ENCODE results near the gene SLC22A2.

Gene SLC22A2

DNA sequence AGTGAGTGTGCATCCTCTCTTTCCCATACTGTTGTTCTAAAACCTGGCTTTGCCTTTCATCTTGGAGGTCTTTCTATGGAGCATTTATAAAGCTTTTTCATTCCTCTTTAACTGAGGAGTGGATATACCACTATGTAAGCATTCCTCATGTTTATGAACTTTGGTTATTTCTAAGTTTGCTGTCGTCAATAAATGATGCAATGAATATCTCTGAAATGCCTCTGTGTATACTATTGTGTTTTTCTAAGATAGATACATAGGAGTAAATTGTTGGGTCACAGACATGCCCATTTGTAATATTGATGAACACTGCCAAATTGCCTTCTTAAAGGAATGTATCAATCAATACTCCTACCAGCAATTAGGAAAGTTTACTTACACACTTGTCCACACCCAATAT, 53.9 kb downstream of the SLC22A2 start:
- H3K27me3 ChIP-seq (ENCODE audit: control insufficient read depth, insufficient read depth, low read length): no peaks in the 10 kb centered on the region
- no peaks in the 10 kb centered on the region for H3K36me3 ChIP-seq (ENCODE audit: control insufficient read depth, insufficient read depth, low read length)
- no peak overlapping the region for H3K4me3 ChIP-seq (ENCODE audit: low read depth, low read length)
- peaks cover 21% of the 10 kb centered on the region for H3K9me3 ChIP-seq (ENCODE audit: control insufficient read depth, insufficient read depth, low read depth, low read length)
- no peak overlapping the region for H3K27ac ChIP-seq (ENCODE audit: low read depth, low read length)
- no peak overlapping the region for H3K9ac ChIP-seq (ENCODE audit: low read length)
- no peaks in the 10 kb centered on the region for H3K4me1 ChIP-seq (ENCODE audit: control insufficient read depth, insufficient read depth, low read length)

DNA sequence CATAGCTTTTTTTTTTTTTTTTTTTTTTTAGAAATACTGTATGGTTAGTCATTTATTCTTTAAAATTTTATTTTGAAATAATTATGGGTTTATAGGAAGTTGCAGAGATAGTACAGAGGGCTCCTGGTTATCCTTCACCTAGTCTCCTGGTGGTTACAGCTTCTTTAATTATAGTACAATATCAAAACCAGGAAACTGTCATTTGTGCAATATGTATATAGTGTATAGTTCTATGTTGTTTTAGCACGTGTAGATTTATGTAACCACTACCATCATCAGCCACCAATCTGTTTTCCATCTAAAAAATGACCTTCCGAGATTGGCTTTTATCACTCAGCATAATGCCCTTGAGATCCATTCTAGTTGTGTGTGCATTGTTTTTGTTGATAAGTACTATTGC, 54.7 kb downstream of the SLC22A2 start:
- peaks cover 21% of the 10 kb centered on the region for H3K9me3 ChIP-seq (ENCODE audit: control insufficient read depth, insufficient read depth, low read depth, low read length)
- H3K9ac ChIP-seq (ENCODE audit: low read length): no peak overlapping the region
- H3K4me3 ChIP-seq (ENCODE audit: low read depth, low read length): no peak overlapping the region
- no peaks in the 10 kb centered on the region for H3K36me3 ChIP-seq (ENCODE audit: control insufficient read depth, insufficient read depth, low read length)
- H3K4me1 ChIP-seq (ENCODE audit: control insufficient read depth, insufficient read depth, low read length): no peaks in the 10 kb centered on the region
- H3K27me3 ChIP-seq (ENCODE audit: control insufficient read depth, insufficient read depth, low read length): no peaks in the 10 kb centered on the region
- no peak overlapping the region for H3K27ac ChIP-seq (ENCODE audit: low read depth, low read length)

DNA sequence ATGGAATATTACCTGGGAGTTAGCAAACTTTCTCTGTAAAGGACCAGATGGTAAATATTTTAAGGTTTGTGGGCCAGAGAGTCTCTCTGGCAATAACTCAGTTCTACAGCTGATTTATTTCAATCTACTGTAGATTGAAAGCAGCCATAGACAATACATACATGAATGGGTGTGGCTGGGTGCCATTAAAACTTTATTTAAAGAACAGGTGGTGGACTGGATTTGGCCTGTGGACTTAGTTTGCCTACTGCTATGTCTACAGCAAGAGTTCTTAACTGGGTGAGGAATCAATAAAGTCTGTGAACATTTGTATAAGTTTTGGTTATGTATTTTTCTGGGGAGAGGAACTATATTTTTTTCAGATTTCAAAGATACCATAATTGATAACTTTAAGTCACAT, 55.1 kb downstream of the SLC22A2 start:
- Histone ChIP-seq H3K27me3 (ENCODE audit: control insufficient read depth, insufficient read depth, low read length) (no peaks in the 10 kb centered on the region), H3K27ac (ENCODE audit: low read depth, low read length) (no peak overlapping the region), H3K9ac (ENCODE audit: low read length) (no peak overlapping the region), H3K36me3 (ENCODE audit: control insufficient read depth, insufficient read depth, low read length) (no peaks in the 10 kb centered on the region), H3K4me3 (ENCODE audit: low read depth, low read length) (no peak overlapping the region), H3K4me1 (ENCODE audit: control insufficient read depth, insufficient read depth, low read length) (no peaks in the 10 kb centered on the region), H3K9me3 (ENCODE audit: control insufficient read depth, insufficient read depth, low read depth, low read length) (peaks cover 21% of the 10 kb centered on the region)

DNA sequence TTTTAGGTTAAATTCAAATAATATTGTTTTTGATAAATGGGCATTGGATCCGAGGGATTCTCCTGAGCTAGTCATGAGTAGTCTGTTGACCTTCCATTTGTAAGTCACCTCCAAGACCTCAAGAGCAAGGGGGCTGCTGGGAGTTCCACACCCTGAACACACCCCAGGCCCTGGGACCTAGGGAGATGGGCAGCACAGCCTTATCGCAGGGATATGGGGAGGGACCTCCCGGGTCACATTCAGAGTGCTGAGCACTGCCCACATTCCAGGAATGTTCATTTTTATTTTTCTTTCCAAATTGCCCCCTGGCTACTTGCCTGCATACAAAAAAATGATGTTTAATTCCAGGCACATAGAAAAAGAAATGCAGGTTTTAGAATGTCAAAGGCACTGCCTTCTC, 55.5 kb downstream of the SLC22A2 start:
- Histone ChIP-seq H3K9me3 (ENCODE audit: control insufficient read depth, insufficient read depth, low read depth, low read length) (peaks cover 20% of the 10 kb centered on the region), H3K9ac (ENCODE audit: low read length) (no peak overlapping the region), H3K4me3 (ENCODE audit: low read depth, low read length) (no peak overlapping the region), H3K4me1 (ENCODE audit: control insufficient read depth, insufficient read depth, low read length) (no peaks in the 10 kb centered on the region), H3K27me3 (ENCODE audit: control insufficient read depth, insufficient read depth, low read length) (no peaks in the 10 kb centered on the region), H3K27ac (ENCODE audit: low read depth, low read length) (no peak overlapping the region), H3K36me3 (ENCODE audit: control insufficient read depth, insufficient read depth, low read length) (no peaks in the 10 kb centered on the region)

- H3K27me3 ChIP-seq (ENCODE audit: control insufficient read depth, insufficient read depth, low read length): no peaks in the 10 kb centered on the region
- no peak overlapping the region for H3K9ac ChIP-seq (ENCODE audit: low read length)
- H3K4me1 ChIP-seq (ENCODE audit: control insufficient read depth, insufficient read depth, low read length): no peaks in the 10 kb centered on the region
- no peaks in the 10 kb centered on the region for H3K36me3 ChIP-seq (ENCODE audit: control insufficient read depth, insufficient read depth, low read length)
- H3K4me3 ChIP-seq (ENCODE audit: low read depth, low read length): no peak overlapping the region
- no peak overlapping the region for H3K27ac ChIP-seq (ENCODE audit: low read depth, low read length)
- peaks cover 13% of the 10 kb centered on the region for H3K9me3 ChIP-seq (ENCODE audit: control insufficient read depth, insufficient read depth, low read depth, low read length)
Measured at GRCh38 chr6:160202411-160202810, 56.2 kb downstream of the SLC22A2 start.

GRCh38 chr6:160201061-160201460, 57.6 kb downstream of the SLC22A2 start:
- no peak overlapping the region for H3K4me3 ChIP-seq (ENCODE audit: low read depth, low read length)
- no peaks in the 10 kb centered on the region for H3K4me1 ChIP-seq (ENCODE audit: control insufficient read depth, insufficient read depth, low read length)
- no peak overlapping the region for H3K9ac ChIP-seq (ENCODE audit: low read length)
- no peak overlapping the region for H3K27ac ChIP-seq (ENCODE audit: low read depth, low read length)
- 0 out of 2 replicates have a peak, but pooled peaks cover under 1% of the 10 kb centered on the region for H3K9me3 ChIP-seq (ENCODE audit: control insufficient read depth, insufficient read depth, low read depth, low read length)
- no peaks in the 10 kb centered on the region for H3K27me3 ChIP-seq (ENCODE audit: control insufficient read depth, insufficient read depth, low read length)
- no peaks in the 10 kb centered on the region for H3K36me3 ChIP-seq (ENCODE audit: control insufficient read depth, insufficient read depth, low read length)

- H3K4me3 ChIP-seq (ENCODE audit: low read depth, low read length): no peak overlapping the region
- H3K36me3 ChIP-seq (ENCODE audit: control insufficient read depth, insufficient read depth, low read length): no peaks in the 10 kb centered on the region
- H3K27me3 ChIP-seq (ENCODE audit: control insufficient read depth, insufficient read depth, low read length): no peaks in the 10 kb centered on the region
- H3K4me1 ChIP-seq (ENCODE audit: control insufficient read depth, insufficient read depth, low read length): no peaks in the 10 kb centered on the region
- no peak overlapping the region for H3K9ac ChIP-seq (ENCODE audit: low read length)
- 0 out of 2 replicates have a peak, but pooled peaks cover 4% of the 10 kb centered on the region for H3K9me3 ChIP-seq (ENCODE audit: control insufficient read depth, insufficient read depth, low read depth, low read length)
- no peak overlapping the region for H3K27ac ChIP-seq (ENCODE audit: low read depth, low read length)
Measured at GRCh38 chr6:160198606-160199211, 59.9 kb downstream of the SLC22A2 start.

DNA sequence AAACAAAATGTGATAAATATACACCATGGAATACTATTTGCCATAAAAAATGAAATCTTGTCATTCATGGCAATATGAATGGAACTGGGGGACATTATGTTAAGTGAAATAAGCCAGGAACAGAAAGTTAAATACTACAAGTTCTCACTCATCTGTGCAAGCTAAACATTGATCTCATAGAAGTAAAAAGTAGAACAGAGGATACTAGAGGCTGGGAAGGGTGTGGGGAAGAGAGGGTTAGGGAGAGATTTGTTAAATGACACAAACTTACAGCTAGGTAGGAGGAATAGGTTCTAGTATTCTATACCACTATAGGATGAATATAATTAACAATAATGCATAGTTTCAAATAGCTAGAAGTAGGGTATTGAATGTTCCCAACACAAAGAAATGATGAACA, 61.0 kb downstream of the SLC22A2 start:
- no peak overlapping the region for H3K27ac ChIP-seq (ENCODE audit: low read depth, low read length)
- H3K4me1 ChIP-seq (ENCODE audit: control insufficient read depth, insufficient read depth, low read length): no peaks in the 10 kb centered on the region
- no peaks in the 10 kb centered on the region for H3K27me3 ChIP-seq (ENCODE audit: control insufficient read depth, insufficient read depth, low read length)
- peaks cover 6% of the 10 kb centered on the region; the same call in 1 of the 2 replicates for H3K9me3 ChIP-seq (ENCODE audit: control insufficient read depth, insufficient read depth, low read depth, low read length)
- H3K4me3 ChIP-seq (ENCODE audit: low read depth, low read length): no peak overlapping the region
- H3K9ac ChIP-seq (ENCODE audit: low read length): no peak overlapping the region
- no peaks in the 10 kb centered on the region for H3K36me3 ChIP-seq (ENCODE audit: control insufficient read depth, insufficient read depth, low read length)

- H3K27me3 ChIP-seq (ENCODE audit: control insufficient read depth, insufficient read depth, low read length): no peaks in the 10 kb centered on the region
- H3K9ac ChIP-seq (ENCODE audit: low read length): no peak overlapping the region
- peaks cover 7% of the 10 kb centered on the region; the same call in 1 of the 2 replicates for H3K9me3 ChIP-seq (ENCODE audit: control insufficient read depth, insufficient read depth, low read depth, low read length)
Measured at GRCh38 chr6:160194808-160195207, 63.8 kb downstream of the SLC22A2 start.

GRCh38 chr6:160192840-160193239, 65.8 kb downstream of the SLC22A2 start:
- no peaks in the 10 kb centered on the region for H3K27me3 ChIP-seq (ENCODE audit: control insufficient read depth, insufficient read depth, low read length)
- H3K4me1 ChIP-seq (ENCODE audit: control insufficient read depth, insufficient read depth, low read length): no peaks in the 10 kb centered on the region
- H3K9me3 ChIP-seq (ENCODE audit: control insufficient read depth, insufficient read depth, low read depth, low read length): peaks cover 7% of the 10 kb centered on the region; the same call in 1 of the 2 replicates
- H3K9ac ChIP-seq (ENCODE audit: low read length): no peak overlapping the region
- H3K4me3 ChIP-seq (ENCODE audit: low read depth, low read length): no peak overlapping the region
- no peak overlapping the region for H3K27ac ChIP-seq (ENCODE audit: low read depth, low read length)
- H3K36me3 ChIP-seq (ENCODE audit: control insufficient read depth, insufficient read depth, low read length): no peaks in the 10 kb centered on the region

More at GRCh38 chr6:160194808-160195207, 63.8 kb downstream of the SLC22A2 start:
- Histone ChIP-seq H3K4me1 (ENCODE audit: control insufficient read depth, insufficient read depth, low read length) (no peaks in the 10 kb centered on the region), H3K36me3 (ENCODE audit: control insufficient read depth, insufficient read depth, low read length) (no peaks in the 10 kb centered on the region), H3K27ac (ENCODE audit: low read depth, low read length) (no peak overlapping the region), H3K4me3 (ENCODE audit: low read depth, low read length) (no peak overlapping the region)

DNA sequence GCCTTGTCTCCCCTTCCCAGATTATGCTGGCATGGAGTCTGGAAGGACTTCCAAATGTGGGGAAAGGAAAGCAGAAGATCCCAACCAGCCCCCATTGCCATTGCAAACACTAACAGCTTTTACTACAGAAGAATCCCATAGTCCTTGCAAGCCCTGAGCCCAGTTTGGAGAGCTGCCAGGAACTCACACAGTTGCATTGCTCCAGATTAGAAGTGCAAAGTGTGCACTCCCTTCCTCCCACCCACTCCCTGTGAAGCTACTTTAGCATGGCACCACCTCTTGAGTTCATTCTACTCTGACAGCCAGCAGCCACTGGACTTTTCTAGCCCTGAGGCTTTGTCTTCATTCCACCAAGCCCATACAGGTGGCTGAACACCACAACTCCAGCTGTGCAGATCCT, 67.6 kb downstream of the SLC22A2 start:
- Histone ChIP-seq H3K27ac (ENCODE audit: low read depth, low read length) (no peak overlapping the region), H3K9me3 (ENCODE audit: control insufficient read depth, insufficient read depth, low read depth, low read length) (peaks cover 7% of the 10 kb centered on the region; the same call in 1 of the 2 replicates), H3K4me1 (ENCODE audit: control insufficient read depth, insufficient read depth, low read length) (no peaks in the 10 kb centered on the region), H3K27me3 (ENCODE audit: control insufficient read depth, insufficient read depth, low read length) (no peaks in the 10 kb centered on the region), H3K36me3 (ENCODE audit: control insufficient read depth, insufficient read depth, low read length) (no peaks in the 10 kb centered on the region), H3K4me3 (ENCODE audit: low read depth, low read length) (no peak overlapping the region), H3K9ac (ENCODE audit: low read length) (no peak overlapping the region)
